HG03520 (cell line): ENCODE data around the gene GABRD.

Source experiments
- ATAC-seq: cut with Tn5 transposase; IDR thresholded peaks from one replicate; pipeline ENCODE4 v1.9.1; 2021; ENCODE audit warnings: mild to moderate bottlenecking, moderate library complexity; ENCODE audit not compliant: unreplicated experiment

GABRD gene

DNA sequence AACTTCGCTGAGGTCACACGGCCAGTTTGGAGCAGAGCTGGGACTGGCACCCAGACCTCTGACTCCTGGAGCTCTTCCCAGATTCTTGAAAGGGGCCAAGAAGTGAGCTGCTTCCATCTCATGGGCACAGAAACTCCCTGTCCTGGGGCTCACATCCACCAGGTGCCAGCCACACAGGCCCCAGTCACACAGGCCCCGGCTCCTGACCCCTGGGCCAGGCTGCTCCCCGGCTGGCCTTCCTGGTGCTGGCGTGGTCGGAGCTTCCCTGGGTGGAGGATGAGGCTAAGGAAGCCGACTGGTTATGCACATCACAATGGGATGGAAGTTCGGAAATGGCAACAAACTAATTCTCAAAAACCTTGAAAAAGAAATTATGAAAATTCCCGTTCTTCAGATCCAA lies 3.0 kb upstream of the GABRD start:
- ATAC-seq, result no peak

DNA sequence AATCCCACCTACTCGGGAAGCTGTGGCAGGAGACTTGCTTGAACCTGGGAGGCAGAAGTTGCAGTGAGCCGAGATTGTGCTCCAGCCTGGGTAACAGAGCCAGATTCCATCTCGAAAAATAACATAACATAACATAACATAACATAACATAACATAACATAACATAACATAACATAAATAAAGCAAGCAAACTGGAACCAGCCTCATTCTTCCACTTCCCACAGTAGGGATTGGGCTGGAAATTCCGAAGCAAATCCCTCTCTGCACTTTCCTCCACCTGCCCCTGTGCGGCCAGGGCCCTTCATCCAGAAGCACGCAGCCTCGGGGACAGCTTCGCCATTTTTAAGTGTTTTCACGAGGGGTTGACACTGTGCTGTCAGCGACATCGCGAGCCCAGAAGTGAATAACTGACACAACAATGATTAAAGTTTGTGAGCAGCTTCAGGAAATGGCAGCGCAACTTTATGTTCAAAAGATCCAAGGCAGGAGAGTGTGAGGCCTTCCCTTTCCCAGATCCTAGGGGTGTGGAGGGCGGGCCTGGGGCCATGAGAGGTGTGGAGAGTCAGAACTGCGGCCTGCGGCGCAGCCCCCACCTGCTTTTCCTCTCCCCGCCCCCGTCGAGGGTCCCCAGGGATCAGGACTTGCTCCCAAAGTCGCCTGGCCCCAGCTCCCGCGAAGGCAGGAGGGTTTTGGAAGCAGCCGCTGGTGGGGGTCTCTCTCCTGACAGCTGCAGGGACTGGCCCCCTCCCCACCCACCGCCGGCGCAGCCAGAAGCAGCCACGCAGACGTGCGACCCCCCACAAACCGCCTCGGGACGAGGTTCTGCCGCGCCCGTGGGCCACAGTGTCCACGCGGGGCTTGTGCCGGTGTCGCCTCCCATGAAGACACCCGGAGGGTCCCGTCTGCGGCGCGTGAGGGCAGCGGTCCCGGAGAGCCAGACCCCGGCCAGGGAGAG lies 651 bp upstream of the GABRD start:
- ATAC-seq, result no peak

DNA sequence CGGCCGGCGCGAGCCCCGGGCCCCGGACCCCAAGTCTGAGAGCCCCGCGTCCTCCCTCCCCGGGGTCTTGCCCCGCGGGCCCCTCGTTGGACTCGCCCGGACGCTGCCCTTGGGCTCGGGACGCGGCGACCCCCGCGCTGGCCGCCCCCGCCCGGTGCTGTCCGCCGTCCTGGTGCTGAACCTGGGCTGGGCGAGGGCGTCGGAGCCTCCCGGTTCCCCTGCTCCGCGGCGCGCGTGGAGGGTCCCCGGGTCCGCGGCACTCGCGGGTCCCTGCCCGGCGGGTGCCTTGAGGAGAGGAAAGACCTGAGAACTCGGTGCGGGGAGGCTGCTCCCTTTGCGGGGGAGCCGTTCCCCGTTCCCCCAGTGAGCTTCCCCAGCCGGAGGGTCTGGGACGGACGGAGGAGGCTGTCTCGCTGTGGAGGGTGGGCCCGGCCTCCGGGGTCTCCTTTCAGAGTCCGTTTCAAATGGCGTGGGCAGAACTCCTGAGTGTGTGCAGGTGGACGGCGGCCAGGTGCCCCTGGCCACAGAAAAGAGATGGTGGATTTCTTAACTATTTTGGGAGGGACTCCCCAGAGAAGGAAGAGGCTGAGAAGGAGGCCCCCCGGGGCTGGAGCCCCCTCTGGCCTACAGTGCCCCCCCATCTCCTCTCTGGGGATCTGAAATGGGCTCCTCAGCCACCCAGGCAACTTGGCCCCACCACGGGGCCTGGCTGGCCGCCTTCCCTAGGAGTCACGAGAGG lies 595 bp downstream of the GABRD start:
- ATAC-seq, result no peak

DNA sequence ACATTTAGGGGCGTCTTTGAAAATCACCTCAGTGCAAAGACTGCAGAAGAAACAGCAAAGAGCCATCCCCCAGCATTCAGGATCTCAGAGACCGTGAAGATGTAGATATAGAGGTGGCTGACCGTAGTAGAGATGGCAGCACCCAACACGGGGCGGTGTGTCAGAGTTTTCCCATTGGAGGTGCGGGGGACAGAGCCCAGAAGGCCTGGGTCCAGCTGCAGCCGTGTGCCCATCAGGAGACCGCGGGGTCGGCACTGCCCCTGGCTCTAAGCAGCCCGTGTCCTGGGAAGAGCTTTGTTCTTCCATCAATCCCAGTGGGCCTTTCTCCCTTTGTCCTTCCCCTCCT lies 1.1 kb downstream of the GABRD start:
- ATAC-seq, result no peak

DNA sequence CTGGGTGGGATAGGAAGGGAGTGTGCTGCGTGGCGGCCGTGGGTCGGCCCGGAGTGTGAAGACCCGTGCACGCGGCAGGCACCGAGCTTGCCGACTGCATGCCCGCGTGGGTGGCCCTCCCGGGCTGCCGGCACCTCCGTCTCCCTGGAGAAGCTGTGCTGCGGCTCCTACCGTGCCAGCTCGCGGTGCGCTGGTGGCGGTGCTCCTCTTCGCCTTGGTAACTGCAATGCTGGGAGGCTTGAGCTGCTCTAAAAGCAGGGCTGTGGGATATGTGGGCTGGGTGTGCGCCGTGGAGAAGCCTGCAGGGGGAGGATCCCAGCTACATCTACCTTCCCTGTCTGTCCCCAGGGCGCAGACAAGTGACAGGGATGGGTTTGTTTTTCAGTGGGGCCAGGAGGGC lies 2.4 kb downstream of the GABRD start:
- no peak for ATAC-seq

DNA sequence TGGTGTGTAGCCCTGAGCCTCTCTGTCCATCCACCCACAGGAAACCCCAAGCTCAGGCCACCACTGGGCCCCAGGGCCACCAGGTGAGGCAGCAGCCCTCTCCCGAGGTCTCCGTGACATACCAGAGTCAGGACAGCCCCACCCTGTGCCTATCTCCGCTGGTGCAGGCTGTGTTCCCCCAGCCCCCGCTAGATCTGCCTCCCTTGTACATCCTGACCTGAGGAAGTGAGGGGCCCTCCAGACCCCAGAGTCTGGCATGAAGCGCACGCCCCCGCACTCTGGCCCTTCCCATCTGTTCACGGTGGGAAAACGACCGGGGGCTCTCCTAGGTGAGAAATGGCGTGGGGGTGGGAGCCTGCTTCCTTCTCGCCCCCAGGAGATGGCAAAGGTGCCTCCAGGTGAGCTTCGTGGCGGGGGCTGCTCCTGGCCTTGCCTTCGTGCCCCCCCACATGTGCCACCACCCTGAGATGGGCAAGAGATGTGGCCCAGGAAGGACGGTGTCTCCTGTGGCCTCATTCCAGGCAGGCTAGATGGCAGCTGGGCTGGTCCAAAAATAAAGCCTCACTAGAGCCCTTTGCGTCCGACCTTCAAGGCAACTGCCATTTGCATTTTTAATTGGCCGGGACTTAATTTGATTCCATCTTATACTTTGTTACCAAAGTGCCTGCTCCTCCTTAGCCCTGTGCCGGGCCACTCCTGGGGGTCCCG lies 3.1 kb downstream of the GABRD start:
- no peak for ATAC-seq

DNA sequence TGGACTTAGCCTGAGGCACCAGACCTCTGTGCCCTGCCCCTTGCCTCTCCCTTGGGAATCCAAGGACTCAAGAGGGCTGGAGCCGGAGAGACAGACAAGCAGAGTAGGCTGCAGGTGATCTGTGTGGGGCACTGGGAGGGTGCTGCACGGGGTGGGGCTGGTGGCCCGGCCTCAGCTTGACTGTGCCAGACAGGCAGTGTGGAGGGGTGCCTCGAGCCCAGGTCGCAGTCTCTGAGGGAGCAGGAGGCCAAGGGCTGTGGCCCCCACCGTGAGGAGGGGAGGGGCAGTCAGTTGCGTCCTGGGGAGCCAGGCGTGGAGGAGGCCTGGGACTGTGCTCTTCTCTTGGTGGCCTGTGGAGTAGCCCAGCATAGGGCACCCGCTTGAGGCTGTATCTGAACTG lies 4.0 kb downstream of the GABRD start:
- ATAC-seq, result no peak

DNA sequence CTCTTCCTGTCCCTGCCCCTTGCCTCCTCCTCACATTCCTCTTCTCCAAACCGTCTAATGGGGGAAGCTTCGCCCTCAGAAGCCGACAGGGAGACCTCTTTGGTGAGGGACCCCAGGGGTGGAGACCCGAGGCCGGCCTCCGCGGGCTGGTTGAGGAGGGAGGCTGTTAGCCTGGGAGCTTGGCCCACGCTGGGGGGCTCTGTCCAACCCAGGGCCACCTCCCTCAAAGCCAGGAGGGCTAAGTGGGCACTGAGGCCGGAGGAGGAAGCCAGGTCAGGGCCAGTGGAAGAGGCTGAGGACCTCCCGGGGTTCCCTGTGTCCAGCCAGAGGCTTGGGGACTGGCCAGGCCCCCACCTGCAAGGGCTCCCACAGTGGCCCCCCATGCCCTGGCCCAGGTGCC lies 5.3 kb downstream of the GABRD start:
- ATAC-seq, result no peak

DNA sequence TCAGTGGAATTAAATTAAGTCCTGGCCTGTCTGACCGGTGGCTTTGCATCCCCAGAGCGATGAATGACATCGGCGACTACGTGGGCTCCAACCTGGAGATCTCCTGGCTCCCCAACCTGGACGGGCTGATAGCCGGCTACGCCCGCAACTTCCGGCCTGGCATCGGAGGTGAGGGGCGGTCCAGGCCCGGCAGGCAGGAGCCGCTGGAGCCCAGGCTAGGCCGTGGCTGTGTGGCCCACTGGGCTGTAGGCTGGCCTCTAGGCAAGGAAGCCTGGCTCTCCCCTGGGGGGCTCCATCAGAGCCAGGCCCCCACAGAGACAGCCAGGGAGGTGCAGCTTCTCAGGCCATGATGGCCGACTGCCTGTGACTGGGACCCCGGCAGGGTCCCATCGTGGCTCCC lies 5.7 kb downstream of the GABRD start:
- no peak for ATAC-seq

DNA sequence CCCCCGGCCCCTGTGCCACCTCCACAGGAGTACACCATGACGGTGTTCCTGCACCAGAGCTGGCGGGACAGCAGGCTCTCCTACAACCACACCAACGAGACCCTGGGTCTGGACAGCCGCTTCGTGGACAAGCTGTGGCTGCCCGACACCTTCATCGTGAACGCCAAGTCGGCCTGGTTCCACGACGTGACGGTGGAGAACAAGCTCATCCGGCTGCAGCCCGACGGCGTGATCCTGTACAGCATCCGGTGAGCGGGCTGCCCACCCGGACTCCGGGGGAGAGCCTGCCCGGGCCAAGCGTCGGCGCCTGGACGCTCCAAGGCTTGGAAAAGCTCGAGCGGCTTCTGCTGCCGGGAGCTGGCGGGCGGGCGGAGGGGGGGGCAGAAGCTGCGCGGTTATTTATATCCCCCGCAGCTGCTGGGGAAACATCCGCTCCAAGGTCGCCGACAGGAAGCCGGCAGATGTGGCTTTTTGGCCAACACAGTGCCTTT lies 6.4 kb downstream of the GABRD start:
- no peak for ATAC-seq

DNA sequence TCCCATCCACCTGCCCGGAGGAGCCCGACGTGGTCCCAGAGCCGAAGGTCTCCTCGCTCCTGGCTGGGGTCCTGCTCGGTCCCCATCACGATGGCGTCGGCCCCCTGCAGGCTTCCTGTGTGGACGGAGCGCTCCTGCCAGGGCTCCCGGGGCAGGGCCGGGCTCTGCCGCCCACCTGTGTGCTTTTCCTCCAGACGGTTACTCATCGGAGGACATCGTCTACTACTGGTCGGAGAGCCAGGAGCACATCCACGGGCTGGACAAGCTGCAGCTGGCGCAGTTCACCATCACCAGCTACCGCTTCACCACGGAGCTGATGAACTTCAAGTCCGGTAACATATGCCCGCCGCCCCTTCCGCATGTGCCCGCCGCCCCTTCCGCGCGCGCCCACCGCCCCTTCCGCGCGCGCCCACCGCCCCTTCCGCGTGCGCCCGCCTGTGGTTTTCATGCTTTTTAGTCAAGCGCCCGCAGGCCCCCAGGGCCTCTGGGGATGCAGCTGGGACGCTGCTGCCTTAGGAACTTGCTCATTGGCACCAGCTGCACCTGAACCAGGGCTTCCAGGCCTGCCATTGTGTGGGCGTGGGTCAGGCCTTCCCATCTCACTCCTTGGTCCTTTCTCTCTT lies 8.9 kb downstream of the GABRD start:
- no peak for ATAC-seq

DNA sequence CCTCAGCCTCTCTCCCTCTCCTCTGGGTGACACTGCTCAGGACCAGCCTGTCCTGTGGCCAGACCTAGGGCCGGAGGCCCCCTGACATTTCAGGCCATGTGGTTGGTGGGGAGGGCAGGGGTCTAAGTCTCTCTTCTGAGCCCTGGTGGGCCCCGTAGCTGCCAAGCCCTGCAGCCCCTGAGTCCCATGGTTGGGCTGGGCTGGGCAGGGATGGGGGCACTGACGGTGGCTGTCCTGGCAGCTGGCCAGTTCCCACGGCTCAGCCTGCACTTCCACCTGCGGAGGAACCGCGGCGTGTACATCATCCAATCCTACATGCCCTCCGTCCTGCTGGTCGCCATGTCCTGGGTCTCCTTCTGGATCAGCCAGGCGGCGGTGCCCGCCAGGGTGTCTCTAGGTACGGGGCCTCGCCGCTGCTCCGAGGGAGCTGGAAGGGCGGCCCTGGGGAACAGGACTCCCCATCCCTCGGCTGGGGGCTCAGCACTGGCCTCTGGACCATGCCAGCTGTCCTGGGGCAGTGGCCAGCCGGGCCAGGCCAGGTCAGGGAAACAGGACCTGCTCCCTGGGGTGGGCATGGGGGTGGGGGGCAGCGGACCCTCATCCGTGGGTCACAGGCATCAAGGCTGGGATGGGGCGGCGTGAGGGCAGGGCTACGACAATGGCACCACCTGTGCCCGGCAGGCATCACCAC lies 9.9 kb downstream of the GABRD start:
- ATAC-seq, result no peak

DNA sequence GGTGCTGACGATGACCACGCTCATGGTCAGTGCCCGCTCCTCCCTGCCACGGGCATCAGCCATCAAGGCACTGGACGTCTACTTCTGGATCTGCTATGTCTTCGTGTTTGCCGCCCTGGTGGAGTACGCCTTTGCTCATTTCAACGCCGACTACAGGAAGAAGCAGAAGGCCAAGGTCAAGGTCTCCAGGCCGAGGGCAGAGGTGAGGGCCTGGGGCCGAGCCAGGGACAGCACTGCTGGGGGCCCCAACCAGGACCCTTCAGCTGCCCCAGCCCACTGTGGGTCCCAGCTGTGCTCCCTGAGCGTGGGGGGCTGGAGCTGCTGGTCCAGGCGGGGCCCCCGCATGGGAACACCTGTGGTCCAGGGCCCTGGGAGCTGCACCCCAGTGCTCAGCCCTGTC lies 10.4 kb downstream of the GABRD start:
- ATAC-seq, result no peak

DNA sequence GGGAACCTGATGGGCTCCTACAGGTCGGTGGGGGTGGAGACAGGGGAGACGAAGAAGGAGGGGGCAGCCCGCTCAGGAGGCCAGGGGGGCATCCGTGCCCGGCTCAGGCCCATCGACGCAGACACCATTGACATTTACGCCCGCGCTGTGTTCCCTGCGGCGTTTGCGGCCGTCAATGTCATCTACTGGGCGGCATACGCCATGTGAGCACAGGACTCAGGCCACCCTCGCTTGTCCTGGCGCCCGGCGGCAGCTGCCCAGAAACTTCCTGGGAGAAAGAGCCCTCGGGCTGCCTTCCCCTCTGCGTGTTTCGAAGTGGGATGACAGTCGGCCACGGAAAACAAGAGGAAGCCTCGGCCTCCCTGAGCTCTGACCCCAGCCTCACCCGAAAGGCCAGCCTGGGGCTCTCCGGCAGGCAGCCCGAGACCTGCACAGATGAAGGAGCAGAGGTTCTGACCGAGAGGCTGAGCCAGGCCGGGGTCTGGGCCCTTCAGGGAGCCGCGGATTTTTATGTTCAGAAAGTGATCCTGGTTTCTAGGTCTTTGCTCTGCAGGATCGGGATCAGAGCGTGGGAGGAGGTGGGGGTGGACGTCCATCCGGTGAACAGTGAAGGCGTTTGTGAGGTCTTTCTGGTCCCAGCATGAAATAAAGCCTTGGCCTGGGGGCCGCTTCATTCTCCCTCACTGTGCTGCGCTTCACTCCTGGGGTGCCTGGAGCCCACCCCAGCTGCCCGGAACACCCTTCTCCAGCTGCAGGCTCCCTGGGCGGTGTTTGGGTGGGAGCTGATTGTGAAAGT lies 11.1 kb downstream of the GABRD start:
- no peak for ATAC-seq

DNA sequence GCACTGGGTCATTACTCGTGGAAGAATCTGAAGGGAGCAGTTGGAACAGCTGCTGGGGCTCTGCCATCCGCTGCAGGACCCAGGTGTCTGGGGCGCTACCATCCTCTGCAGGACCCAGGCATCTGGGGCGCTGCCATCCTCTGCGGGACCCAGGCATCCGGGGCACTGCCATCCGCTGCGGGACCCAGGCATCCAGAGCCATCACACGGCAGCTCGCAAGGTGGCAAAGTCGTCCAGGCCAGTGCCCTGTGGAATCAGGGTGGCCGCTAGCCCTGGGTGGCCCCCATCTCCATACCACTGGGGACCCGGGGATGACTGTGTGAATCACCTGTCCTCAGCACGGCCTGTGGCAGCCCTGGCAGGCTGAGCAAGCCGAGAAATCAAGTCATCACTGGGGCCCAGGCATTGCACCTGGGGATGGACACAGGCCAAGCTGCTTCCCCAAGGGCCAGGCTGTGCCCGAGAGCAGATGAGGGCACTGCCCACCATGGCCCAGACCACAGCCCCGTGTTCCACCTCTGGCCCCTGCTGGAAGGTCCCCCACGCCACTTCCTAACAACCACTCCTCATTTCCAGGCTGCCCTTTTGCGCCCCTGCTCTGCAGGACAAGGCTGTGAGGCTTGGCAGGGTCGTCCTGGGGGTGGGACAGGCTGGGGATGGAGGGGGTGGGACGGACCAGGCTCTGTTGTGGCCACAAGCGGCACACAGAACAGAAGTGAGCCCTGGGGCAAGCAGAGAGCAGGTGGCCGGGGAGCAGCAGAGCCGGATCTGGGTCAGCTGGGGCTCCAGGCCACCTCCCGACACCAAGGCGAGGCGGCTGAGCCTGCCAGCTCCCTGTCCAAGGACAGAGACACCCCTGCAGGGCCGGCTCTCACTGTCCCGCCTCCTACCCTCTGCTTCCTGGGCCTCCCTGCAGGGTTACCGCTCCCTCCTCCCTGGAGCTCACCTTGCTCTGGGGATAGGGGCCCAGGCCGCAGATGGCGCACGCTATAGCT lies 12.7 kb downstream of the GABRD start:
- ATAC-seq, result no peak

DNA sequence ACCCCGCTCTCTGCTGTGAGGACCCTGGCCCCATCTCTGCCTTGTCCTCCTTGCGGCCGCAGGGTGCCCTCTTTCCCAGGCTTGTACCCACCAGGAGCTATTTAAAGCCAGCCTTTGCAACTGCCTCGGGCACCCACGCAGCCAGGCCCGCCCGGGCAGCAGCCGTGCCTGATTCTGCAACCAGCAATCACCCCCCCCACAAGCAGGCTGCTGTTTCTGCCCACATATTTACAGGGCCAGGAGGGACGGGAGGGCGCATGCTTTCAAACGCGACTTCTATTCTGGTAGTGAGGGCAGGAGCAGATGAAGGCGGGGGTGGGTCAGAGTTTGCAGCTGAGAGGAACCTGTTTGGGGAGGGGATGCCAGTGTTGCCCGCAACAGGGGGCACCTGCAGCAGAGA lies 13.6 kb downstream of the GABRD start:
- no peak for ATAC-seq

DNA sequence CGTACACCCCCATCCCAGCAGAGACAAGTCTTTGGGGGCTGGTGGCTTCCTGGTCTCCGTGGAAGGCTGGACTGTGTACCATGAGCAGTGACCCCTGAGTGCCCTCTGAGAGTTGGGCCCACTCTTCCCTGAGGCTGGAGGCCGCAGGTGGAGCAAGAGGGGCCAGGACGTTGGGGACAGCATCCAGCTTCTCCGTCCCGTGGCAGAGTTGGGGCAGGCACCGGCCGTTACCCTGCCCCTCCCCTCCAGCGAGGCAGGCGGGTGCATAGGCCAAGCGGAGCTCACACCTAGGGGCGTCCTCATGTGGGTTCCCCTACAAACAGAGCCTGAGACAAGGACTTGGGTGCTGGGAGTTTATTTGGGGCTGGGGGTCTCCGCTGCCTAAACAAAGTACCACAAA lies 14.0 kb downstream of the GABRD start:
- no peak for ATAC-seq

DNA sequence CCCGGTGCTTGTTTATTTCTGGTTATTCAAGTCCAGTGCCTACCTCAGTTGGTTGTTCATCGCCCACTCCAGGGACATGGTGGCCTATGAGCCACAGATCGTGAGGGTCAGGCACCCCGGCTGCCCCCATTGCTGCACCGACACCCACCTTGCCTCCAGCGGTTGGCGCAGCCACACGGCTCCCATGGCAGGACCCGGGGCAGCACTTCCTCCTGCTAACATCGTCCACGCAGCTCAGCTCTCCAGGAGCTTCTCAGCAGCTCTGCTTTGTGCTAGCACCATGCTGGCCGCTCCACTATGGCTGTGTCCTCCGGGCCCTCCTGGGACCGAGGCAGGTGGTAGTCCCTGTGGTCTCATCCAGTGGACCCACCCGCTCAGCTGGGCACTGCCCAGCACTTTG lies 17.1 kb downstream of the GABRD start:
- no peak for ATAC-seq
